ENCODE results near the gene PLCB1. TPM values are rescaled to one million over a fixed set of nuclear protein-coding genes. Genes with fewer than 3 reads are reported as not detected.

The PLCB1 gene
- total RNA-seq, 1 experiment from 2014 or later = 14.9 TPM

GRCh38 chr20:8774412-8774811 is 642.3 kb downstream of the PLCB1 start:
- DNase-seq (ENCODE audit: low read depth, low spot score) = no peak
- in situ Hi-C loops (cut with HindIII; ENCODE audit: low pct_unique_long_range_greater_than_20kb, low sequenced_read_pairs) = loop anchor here (10.0 kb wide), 2 partner anchors 400 to 590 kb away; no protein-coding TSS in a partner anchor

- in situ Hi-C loops (cut with HindIII; ENCODE audit: low pct_unique_long_range_greater_than_20kb, low sequenced_read_pairs) = loop anchor here (10.0 kb wide), 2 partner anchors 397 to 587 kb away; no protein-coding TSS in a partner anchor
- DNase-seq (ENCODE audit: low read depth, low spot score) = no peak
These were observed 645.8 kb downstream of the PLCB1 start for GRCh38 chr20:8777911-8778310.

GRCh38 chr20:8778387-8778786 is 646.3 kb downstream of the PLCB1 start:
- in situ Hi-C loops (cut with HindIII; ENCODE audit: low pct_unique_long_range_greater_than_20kb, low sequenced_read_pairs) = loop anchor here (10.0 kb wide), 2 partner anchors 396 to 586 kb away; no protein-coding TSS in a partner anchor
- DNase-seq (ENCODE audit: low read depth, low spot score) = no peak

GRCh38 chr20:8780915-8781314 is 648.8 kb downstream of the PLCB1 start:
- in situ Hi-C loops (cut with HindIII; ENCODE audit: low pct_unique_long_range_greater_than_20kb, low sequenced_read_pairs) = no loop called here

GRCh38 chr20:8782804-8783203 is 650.7 kb downstream of the PLCB1 start:
- in situ Hi-C loops (cut with HindIII; ENCODE audit: low pct_unique_long_range_greater_than_20kb, low sequenced_read_pairs) = no loop called here
- no peak for DNase-seq (ENCODE audit: low read depth, low spot score)

More at GRCh38 chr20:8780915-8781314, 648.8 kb downstream of the PLCB1 start:
- DNase-seq (ENCODE audit: low read depth, low spot score) = no peak

GRCh38 chr20:8783734-8784133 is 651.7 kb downstream of the PLCB1 start:
- in situ Hi-C loops (cut with HindIII; ENCODE audit: low pct_unique_long_range_greater_than_20kb, low sequenced_read_pairs) = no loop called here
- no peak for DNase-seq (ENCODE audit: low read depth, low spot score)

- in situ Hi-C loops (cut with HindIII; ENCODE audit: low pct_unique_long_range_greater_than_20kb, low sequenced_read_pairs) = no loop called here
These were observed 654.3 kb downstream of the PLCB1 start for GRCh38 chr20:8786383-8786782.

GRCh38 chr20:8787090-8787489 is 655.0 kb downstream of the PLCB1 start:
- in situ Hi-C loops (cut with HindIII; ENCODE audit: low pct_unique_long_range_greater_than_20kb, low sequenced_read_pairs) = no loop called here
- DNase-seq (ENCODE audit: low read depth, low spot score) = no peak

More at GRCh38 chr20:8786383-8786782, 654.3 kb downstream of the PLCB1 start:
- no peak for DNase-seq (ENCODE audit: low read depth, low spot score)

GRCh38 chr20:8788275-8788674 is 656.2 kb downstream of the PLCB1 start:
- in situ Hi-C loops (cut with HindIII; ENCODE audit: low pct_unique_long_range_greater_than_20kb, low sequenced_read_pairs) = no loop called here
- no peak for DNase-seq (ENCODE audit: low read depth, low spot score)

- in situ Hi-C loops (cut with HindIII; ENCODE audit: low pct_unique_long_range_greater_than_20kb, low sequenced_read_pairs) = no loop called here
- no peak for DNase-seq (ENCODE audit: low read depth, low spot score)
These were observed 656.8 kb downstream of the PLCB1 start for GRCh38 chr20:8788831-8789230.

GRCh38 chr20:8790442-8791074 is 658.5 kb downstream of the PLCB1 start:
- in situ Hi-C loops (cut with HindIII; ENCODE audit: low pct_unique_long_range_greater_than_20kb, low sequenced_read_pairs) = no loop called here
- DNase-seq (ENCODE audit: low read depth, low spot score) = peak; percentile 77

- no peak for DNase-seq (ENCODE audit: low read depth, low spot score)
- in situ Hi-C loops (cut with HindIII; ENCODE audit: low pct_unique_long_range_greater_than_20kb, low sequenced_read_pairs) = no loop called here
These were observed 663.3 kb downstream of the PLCB1 start for GRCh38 chr20:8795404-8795803.

- in situ Hi-C loops (cut with HindIII; ENCODE audit: low pct_unique_long_range_greater_than_20kb, low sequenced_read_pairs) = no loop called here
- no peak for DNase-seq (ENCODE audit: low read depth, low spot score)
These were observed 664.1 kb downstream of the PLCB1 start for GRCh38 chr20:8796088-8796660.

GRCh38 chr20:8798505-8798904 is 666.4 kb downstream of the PLCB1 start:
- in situ Hi-C loops (cut with HindIII; ENCODE audit: low pct_unique_long_range_greater_than_20kb, low sequenced_read_pairs) = no loop called here
- DNase-seq (ENCODE audit: low read depth, low spot score) = no peak

- DNase-seq (ENCODE audit: low read depth, low spot score) = peak; percentile 42
These were observed 668.0 kb downstream of the PLCB1 start for GRCh38 chr20:8800089-8800488.

GRCh38 chr20:8801686-8802085 is 669.6 kb downstream of the PLCB1 start:
- in situ Hi-C loops (cut with HindIII; ENCODE audit: low pct_unique_long_range_greater_than_20kb, low sequenced_read_pairs) = no loop called here
- DNase-seq (ENCODE audit: low read depth, low spot score) = no peak

More at GRCh38 chr20:8800089-8800488, 668.0 kb downstream of the PLCB1 start:
- in situ Hi-C loops (cut with HindIII; ENCODE audit: low pct_unique_long_range_greater_than_20kb, low sequenced_read_pairs) = no loop called here

GRCh38 chr20:8803065-8803464 is 671.0 kb downstream of the PLCB1 start:
- no peak for DNase-seq (ENCODE audit: low read depth, low spot score)
- in situ Hi-C loops (cut with HindIII; ENCODE audit: low pct_unique_long_range_greater_than_20kb, low sequenced_read_pairs) = no loop called here

- in situ Hi-C loops (cut with HindIII; ENCODE audit: low pct_unique_long_range_greater_than_20kb, low sequenced_read_pairs) = no loop called here
- no peak for DNase-seq (ENCODE audit: low read depth, low spot score)
These were observed 671.9 kb downstream of the PLCB1 start for GRCh38 chr20:8803941-8804340.

- no peak for DNase-seq (ENCODE audit: low read depth, low spot score)
- in situ Hi-C loops (cut with HindIII; ENCODE audit: low pct_unique_long_range_greater_than_20kb, low sequenced_read_pairs) = no loop called here
These were observed 673.8 kb downstream of the PLCB1 start for GRCh38 chr20:8805737-8806442.
